GM18867 (cell line): ENCODE measurements around the gene MARF1.
A peak's percentile ranks its signal among the peaks of the same experiment; 100 is the strongest.
"Not testable (repeated sequence)": the region's sequence is repeated elsewhere in the genome, so short reads cannot be mapped to it uniquely, and the experiment has no call there.

Experiments used
- ATAC-seq: cut with Tn5 transposase; IDR thresholded peaks from one replicate; pipeline ENCODE4 v1.9.1; 2021; ENCODE audit warnings: mild to moderate bottlenecking, moderate library complexity; ENCODE audit not compliant: unreplicated experiment

MARF1 gene

DNA sequence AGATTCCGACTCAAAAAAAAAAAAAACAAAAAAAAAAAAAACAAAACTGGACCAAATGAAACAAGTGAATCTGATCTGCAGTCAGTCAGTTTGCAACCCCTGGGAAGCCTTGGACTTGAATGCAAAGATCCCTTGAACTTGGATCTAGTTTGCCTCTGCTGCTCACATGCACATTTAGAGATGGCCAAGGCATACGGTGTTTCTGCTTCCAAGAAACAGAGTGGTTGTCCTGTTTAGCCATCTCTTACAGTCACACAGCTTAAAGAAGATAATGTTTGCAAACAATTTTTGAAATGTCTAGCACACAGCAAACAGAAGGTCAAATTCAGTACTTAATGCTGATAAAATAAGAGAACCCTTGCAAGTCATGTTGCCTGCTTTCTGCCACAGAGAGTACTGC is 11.6 kb upstream of the MARF1 start:
- no peak for ATAC-seq

DNA sequence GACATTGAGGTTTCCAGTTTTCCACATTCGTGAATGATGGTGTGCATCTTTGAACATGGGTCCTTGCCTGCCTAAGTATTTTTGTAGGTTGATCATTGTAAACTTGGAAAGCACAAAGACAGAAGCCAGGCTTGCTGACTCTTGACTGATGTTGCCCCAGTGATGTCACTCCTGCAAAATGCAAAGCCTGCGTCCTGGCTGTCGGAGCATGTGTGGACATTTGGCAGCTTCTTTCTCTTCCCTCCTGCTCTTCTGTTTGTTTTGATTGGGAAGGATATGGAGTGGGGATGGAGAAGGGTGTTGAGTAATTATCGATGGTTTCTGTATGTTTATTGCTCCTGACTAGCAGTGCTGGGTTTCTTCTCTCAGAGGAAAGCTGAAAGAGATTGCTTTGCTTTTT is 10.3 kb upstream of the MARF1 start:
- no peak for ATAC-seq

DNA sequence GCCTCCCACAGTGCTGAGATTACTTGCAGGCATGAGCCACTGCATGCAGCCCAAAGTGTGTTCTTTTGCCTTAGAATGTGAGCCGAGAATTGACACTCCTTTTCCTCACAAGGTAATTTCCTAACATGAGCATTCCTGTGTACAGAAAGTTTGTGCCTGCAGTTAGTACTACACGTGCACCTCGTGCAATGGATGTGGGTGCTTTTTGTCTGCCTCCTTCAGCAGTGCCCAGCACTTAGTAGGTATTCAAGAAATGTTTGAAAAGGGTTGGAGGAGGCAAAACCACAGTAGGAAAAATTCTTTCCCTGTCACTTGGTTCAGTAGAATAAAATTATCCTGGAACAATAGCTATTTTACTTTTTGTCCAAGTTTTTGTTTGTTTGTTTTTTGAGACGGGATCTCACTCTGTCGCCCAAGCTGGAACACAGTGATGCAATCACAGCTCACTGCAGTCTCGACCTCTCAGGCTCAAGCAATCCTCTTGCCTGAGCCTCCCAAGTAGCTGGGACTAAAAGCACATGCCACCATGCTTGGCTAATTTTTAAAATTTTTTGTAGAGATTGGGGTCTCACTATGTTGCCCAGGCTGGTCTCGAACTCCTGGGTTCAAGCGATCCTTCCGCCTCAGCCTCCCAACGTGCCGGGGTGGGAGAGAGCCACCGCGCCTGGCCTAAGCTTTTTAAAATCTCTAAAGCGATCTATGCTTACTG is 9.5 kb upstream of the MARF1 start:
- ATAC-seq: no peak

DNA sequence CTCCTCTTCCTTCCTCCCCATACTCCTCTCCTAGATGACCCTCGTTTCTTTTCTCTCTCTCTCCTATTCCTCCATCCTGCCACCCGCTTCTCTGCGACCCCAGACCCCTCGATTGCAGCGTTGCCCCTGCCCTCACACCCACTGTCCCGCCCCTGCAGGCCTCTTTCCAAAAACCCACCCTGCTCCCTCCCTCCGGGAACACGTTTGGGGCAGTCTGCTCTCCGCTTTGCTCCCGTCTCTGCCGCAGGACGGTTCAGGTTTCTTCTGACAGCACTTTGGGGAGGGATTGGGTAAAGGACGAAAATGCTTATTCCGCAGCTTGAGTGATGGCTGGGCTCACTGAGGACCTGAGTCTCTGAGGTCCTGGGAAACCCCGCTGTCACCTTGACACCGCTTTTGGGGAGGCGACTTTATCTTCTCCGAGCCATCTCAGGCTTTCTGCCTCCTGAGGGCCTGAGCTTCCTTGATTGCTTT is 7.8 kb upstream of the MARF1 start:
- peak; percentile 24 for ATAC-seq

DNA sequence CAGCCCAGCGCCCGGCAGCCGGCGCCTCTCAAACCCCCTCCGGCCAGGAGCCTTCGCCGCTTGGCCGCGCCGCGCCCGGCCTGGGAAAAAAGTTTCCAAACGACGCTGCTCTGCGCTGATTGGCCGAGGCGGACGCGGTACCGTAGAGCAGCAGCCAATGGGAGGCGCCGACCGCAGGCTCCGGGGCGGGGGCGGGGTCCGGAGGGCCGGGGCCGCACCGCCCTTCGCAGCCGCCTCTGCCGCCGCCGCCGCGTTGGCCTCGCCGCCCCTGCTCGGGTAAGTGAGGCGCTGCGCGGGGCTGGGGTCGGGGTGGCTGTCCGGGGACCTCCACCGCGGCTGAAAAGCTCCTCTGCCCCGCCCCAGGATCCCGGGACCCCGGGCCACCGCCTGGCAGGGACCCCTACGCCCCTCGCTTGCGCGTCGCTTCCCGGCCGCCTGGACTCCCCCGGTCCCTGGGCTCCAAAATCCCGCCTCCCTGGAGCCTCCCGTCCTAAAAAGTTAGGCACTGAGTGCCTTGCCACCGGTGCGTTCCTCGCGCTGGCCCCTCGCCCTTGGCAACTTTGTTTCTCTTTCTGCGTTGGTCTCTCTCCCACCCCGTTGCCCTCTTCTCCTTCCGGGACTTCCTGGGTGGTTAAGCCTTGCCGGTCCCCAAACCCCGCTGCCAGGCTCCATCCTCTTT is 7.2 kb upstream of the MARF1 start, which contains the start of gene NDE1:
Gene NDE1, plus strand, starts transcription at position 227 of the 679 bp plus-strand sequence. CDS start 14,534 bp downstream, outside the sequence.
- peak; percentile 80 for ATAC-seq

DNA sequence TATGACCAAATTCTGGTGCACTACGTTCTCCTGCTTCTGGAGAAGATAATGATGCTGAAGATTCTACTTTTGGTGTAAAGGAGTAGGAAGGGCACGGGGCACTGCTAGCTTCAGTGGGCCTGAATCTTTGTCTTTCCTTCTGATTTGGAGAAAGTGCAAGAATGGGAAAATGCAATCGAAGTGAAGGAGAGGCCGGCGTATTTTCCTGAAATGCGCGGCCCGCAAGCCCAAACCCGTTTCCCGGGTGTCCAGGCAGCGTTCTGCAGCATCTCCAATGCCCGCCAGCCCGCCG is 6.7 kb upstream of the MARF1 start:
- peak; percentile 4 for ATAC-seq

DNA sequence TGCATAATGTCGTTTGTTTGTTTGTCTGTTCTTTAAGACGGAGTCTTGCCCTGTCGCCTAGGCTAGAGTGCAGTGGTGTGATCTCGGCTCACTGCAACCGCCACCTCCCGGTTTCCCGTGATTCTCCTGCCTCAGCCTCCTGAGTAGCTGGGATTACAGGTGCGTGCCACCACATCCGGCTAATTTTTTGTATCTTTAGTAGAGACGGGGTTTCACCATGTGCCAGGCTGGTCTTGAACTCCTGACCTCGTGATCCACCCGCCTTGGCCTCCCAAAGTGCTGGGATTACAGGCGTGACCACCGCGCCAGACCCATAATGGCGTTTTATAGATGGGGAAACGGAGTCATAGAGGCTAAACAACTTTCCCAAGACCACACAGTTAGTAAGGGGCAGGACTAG is 6.4 kb upstream of the MARF1 start:
- not testable (repeated sequence) for ATAC-seq

DNA sequence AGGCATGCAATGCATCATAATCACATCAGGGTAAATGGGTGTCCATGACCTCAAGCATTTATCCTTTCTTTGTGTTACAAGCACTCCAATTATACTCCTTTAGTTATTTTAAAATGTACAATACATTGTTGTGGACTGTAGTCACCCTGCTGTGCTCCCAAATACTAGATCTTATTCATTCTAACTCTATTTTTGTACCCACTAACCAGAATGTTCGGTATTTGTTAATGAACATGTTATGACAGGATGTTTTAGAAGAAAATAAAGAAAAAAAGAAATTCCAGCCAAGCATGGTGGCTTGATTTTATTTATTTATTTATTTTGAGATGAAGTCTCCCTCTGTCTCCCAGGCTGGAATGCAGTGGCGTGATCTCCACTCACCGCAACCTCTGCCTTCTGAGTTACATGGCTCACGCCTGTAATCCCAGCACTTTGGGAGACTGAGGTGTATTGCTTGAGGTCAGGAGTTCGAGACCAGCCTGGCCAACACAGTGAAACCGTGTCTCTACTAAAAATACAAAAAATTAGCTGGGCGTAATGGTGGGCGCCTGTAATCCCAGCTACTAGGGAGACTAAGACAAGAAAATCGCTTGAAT is 5.3 kb upstream of the MARF1 start:
- ATAC-seq: no peak

DNA sequence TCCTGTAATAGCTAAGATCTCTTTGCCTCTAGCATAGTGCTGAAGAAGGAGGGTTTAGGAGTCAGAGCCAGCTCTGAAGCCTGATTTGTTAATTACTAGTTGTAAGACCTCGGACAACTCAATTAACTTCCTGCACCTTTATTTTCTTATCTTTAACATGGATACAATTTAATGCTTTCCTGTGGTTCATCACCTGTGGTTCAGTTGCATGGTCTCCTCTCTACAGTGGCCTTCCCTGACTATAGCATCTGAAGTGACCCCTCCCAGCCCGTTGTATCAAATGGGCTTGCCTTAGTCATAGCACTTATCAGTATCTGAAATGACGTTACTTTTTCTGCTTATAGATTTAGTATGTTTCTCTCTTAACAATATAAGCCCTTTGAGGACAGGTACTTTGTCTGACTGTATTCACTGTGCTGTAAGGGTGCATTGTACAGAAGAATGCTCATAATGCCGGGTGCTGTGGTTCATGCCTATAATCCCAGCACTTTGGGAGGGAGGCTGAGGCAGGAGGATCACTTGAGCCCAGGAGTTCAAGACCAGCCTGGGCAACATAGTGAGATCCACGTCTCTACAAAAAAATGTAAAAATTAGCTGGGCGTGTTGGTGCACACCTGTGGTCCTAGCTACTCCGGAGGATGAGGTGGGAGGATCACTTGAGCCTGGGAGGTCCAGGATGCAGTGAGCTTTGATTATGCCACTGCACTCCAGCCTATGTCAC is 4.5 kb upstream of the MARF1 start:
- ATAC-seq: no peak

DNA sequence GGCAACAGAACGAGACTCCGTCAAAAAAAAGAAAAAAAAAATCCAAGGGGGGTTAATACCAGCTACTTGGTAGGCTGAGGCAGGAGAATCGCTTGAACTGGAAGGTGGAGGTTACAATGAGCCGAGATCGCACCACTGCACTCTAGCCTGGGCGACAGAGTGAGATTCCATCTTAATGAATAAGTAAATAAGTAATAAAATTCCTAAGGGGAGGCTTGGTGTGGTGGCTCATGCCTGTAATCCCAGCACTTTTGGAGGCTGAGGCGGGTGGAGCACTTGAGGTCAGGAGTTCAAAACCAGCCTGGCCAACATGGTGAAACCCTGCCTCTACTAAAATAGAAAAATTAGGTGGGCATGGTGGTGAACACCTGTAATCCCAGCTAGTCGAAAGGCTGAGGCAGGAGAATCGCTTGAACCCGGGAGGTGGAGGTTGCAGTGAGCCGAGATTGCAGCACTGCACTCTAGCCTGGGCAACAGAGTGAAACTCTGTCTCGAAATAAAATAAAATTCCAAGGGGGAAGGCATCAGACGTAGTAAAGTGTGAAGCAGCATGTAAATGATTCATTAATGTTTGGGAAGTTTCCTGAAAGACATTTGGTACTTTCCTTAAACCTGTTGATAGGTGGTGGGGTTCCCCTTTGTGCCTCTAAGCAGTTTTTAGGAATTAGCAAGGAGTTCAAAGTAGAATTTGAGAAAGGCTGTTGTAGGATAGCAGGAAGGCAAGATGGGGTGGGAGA is 3.8 kb upstream of the MARF1 start:
- not testable (repeated sequence) for ATAC-seq

DNA sequence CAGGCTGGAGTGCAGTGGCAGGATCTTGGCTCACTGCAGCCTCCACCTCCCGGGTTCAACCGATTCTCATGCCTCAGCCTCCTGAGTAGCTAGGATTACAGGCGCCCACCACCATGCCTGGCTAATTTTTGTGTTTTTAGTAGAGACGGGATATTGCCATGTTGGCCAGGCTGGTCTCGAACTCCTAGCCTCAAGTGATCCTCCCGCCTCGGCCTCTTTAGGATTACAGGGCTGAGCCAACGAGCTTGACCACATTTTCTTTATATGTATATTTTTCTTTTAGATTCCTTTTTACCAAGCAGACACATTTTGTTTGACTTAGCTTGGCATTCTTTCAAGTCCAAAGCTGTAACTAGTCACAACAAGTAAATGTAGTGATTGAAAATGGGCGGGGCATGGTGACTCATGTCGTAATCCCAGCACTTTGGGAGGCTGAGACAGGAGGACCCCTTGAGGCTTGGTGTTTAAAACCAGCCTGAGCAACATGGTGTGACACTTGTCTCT is 2.1 kb upstream of the MARF1 start:
- ATAC-seq: not testable (repeated sequence)

DNA sequence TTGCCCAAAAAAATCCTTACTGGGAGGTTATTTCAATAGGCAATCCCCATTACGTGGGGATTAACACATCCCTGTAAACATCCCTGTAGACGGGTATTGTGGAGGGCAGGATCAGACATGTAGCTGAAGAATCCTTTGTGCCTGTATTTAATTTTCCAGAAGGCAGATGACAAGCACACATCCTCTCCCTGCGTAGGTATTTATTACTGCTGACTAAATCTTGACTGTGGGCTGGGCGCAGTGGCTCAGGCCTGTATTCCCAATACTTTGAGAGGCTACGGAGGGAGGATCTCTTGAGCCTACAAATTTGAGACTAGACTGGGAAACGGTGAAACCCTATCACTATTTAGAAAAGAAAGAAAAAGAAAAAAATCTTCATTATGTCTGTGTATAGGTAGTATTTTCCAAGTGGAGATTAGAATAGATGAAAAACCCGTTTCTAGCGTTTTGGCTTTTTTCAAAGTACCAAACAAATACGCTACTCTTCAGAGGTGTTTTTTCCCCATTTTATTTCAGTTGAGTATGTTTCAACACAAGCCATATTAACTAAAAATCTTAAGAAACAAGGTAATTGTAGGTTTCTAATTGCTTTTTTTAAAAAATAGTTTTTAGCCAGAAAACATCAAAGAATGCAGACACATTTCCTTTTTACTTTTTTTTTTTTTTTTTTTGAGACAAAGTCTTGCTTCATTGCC is 1.5 kb upstream of the MARF1 start:
- no peak for ATAC-seq

DNA sequence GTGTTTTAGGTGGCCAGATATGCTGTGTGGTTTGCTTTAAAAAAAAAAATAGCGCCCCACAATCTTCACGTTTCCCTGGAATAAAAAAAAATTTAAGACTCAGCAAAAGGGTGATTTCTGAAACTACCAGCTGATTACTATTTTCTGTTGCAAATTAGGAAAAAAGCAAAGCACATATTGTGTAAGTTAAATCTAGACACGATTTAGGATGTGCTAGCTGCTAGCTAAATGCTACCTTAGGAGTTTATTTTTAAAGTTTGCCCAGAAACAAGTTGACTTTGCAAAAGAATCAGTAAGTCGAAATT is 944 bp upstream of the MARF1 start:
- no peak for ATAC-seq

DNA sequence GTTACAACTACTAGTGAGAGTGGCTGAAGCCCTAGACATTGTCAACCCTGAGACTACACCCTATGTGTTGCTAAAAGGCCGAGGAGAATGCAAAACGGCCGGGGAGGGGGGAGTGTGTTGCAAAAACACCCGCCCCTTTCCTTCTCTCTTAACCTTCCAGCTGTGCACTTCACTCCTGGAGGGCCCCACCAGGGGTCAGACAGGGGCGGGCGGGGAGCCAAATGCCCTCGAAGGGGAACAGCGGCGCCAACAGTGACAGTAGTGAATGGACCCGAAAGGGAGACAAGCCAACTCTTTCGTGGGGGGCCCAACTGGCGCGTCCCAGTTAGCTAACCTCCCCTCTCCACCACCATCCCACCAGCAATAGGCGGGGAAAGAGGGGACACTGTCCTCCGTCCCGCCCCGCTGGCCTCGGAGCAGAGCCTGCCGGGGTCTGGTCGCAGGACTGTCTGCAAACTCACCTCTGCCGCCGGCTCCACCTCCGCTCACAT is 352 bp downstream of the MARF1 start:
- peak; percentile 47 for ATAC-seq

DNA sequence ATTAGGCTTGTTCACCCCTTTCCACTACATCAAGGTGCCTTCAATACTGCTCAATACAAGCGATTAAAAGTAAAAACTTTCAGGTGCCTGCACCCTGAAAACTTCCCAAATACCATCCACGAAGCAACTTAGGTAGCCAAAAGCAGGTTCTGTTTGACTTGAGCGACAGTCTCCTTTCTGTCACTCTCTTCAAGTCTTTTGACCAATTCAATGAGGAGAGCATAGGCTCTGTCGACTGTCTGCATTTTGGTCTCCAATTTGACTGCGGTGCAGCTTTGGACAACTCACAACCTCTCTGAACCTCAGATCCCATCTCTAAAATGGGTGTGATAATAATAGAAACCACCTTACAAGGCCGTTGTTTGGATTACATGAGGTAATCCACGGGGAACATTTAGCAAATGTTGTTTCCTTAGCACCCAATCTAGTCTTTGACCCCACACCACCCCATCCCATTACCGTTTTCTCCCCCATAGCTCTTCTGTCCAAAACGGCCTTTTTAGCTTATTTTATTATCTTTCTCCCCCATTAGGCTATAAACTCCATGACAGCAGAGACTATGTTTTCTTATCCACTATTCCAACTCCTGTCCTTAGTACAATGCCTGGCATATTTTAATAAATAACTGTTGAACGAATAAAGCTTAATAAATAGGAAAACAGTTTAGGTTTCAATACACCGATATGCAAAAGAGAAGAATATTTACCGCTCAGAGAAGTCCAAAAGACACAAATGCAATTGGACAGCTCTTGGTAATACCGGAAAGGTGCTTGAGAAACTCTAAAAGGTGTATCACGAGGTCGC is 999 bp downstream of the MARF1 start:
- no peak for ATAC-seq

DNA sequence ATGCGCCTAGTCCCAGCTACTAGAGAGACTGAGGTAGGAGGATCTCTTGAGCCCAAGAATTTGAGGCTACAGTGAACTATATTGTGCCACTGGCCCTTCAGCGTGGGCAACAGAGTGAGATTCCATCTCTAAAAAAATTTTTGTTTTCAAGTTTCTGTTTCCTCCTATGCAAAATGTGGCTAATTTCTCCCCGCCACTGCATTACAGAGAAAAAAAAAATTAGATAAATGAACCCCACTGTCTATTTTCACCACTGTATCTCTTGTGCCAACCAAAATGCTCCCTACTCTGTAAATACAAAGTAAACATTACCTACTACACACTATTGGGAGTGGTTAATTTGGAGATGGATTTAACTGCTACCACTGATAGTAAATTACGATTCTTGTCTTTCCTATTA is 2.0 kb downstream of the MARF1 start:
- no peak for ATAC-seq

DNA sequence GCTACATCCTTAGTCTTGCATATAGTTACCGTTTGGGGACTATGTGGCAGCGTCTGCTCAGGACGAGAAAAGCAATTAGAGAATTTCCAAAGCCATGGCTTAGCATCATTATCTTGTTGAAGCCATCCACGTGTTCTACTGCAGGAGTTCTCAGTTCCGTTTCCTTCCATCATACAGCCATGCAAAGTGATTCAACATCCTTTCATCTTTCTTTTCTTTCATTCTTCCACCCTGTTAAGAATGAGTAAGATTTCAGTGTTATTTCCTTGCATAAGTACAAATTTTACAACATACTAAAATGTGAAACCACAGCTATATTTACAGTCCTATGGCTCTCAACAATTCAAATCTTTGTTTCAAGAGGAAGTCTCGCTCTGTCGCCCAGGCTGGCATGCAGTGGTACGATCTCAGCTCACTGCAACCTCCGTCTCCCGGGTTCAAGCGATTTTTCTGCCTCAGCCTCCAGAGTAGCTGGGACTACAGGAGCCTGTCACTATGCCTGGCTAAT is 3.8 kb downstream of the MARF1 start:
- ATAC-seq: no peak

DNA sequence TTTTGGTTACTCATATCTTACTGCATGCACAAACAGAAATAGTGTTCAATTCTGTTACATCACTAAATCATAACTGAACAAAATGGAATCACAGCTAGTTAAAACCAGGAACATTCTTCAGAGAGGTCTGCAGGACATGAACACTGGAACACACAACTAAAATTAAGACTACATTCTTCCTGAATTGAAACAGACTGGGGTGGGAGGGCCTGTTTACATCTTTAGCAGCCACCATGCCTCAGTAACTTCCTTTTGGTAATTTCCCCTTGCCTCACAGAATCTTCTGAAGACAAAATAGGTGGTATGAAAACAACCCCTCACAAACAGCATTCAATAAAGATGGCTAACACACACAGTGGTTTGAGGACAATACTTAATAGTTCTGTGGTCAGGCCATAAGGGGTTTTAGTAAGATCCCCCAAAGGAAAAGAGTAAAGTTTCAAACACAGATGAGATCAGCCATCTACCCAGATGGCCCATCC is 6.5 kb downstream of the MARF1 start:
- ATAC-seq: no peak

DNA sequence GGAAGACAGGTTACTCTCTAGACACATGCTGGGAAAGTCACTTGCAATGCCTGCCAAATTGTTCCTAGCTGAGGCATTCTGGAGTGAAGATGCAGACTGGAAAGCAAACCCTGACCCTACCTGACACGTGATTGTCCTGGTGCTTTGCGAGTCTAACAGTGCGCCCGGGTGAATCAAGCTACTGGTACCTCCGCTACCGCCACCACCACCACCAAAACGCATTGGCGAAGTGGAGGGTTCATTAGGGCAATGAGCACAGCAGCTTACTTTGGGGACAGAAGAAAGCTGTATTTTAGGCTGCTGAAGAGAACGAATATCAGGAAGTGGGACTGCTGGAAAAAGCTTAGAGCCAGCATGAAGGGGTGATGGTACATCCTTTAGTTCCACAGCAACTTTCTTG is 7.0 kb downstream of the MARF1 start:
- no peak for ATAC-seq
